Stimulated activated CD8-positive, alpha-beta memory T cell treated with anti-CD3 and anti-CD28 coated beads, Interleukin-12 subunit alpha, Interleukin-12 subunit beta, amount 100 ng/mL, for 24 hours (primary cell): Measurements from ENCODE around the gene ZBTB7A.

ENCODE experiments used
- DNase-seq: peaks from one replicate; pipeline ENCODE4 v3.0.0-alpha.2; 2020; ENCODE audit errors: extremely low read depth

ZBTB7A gene

DNA sequence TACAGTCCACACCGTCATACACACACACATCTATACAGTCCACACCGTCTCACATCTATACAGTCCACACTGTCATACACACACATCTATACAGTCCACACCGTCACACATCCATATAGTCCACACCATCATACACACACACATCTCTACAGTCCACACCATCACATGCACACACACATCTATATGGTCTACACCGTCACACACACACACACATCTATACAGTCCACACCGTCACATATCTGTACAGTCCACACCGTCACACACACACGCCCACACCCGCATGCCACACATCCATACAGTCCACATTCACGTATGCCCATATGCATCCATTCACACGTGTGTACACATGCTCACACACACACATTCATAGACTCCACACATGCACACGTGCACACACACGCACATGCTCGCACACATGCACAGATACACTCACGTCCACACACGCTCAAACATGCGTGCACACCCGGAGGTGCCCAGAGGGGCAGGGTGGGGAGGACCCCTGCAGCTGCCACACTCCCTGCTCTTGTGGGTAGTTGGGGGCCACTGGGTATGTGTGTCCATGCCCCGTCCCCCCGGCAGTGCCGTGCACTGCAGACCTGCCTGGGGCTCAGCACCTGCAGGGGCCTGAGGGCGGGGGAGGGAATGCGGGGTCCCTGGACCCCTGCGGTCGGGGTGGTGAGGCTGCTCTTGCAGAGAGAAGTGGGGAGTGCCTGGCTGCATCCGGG, 30.0 kb downstream of the ZBTB7A start:
- no peak for DNase-seq

DNA sequence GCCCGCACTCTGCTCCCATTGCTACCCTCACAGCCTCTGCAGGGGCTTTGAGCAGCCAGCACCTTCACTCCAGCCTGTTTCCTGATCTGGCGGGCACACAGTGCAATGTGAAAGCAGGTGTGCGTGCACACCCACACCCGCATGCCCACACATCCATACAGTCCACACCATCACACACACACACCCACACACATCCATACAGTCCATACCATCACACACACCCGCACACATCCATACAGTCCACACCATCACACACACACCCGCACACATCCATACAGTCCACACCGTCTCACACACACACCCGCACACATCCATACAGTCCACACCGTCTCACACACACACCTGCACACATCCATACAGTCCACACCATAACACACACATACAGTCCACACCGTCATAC, 31.1 kb downstream of the ZBTB7A start:
- DNase-seq, result no peak

DNA sequence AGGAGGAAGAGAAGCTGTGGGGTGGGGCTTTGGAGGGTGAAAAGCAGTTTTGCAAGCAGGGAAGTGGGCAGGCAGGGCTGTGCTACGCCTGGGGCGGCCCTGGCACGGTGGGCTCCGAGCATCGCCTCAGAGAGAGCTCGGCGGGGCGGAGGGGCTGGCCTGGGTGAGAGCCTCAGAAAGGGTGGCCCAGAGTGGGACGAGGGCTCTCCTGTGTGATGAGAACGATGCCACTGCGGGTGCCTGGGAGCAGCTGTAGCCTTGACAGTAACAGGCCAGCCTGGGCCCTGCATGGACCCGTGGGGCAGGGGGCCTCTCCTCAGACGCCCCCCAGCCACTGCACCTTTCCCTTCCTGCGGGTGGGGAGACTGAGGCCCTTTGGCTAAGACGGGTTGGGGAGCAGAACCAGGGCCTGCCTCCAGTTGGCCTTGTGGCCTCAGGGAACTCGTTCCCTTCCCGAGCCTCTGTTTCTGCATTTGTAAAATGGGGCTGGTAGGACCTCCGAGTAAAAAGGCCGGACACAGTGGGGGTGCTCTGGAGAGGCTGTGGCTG, 31.6 kb downstream of the ZBTB7A start:
- no peak for DNase-seq

- DNase-seq, result no peak
These were observed 32.4 kb downstream of the ZBTB7A start for GRCh38 chr19:4034048-4035017.

- DNase-seq, result no peak
These were observed 33.4 kb downstream of the ZBTB7A start for GRCh38 chr19:4033028-4033956.

GRCh38 chr19:4032436-4032835, 34.3 kb downstream of the ZBTB7A start:
- no peak for DNase-seq

DNA sequence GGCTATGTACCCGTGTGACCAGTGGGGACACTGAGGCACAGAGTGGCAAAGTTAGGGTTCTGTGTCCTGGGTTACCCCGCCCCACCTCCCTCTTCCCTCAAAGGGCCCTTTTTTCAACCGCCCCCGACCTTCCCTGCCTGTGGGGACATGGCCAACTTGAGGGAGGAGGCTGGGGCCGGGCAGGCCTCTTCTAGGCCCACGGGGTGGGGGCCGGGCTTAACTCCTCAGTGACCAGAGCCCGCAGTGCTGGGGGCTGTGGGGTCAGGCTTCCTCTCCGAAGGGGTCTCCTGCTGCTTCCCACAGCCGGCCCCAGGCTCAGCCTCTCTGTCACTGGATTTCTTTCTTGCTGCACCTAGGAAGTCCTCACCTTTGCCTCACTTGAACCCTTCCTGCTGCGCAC, 35.3 kb downstream of the ZBTB7A start:
- no peak for DNase-seq

- DNase-seq, result no peak
These were observed 35.7 kb downstream of the ZBTB7A start for GRCh38 chr19:4030981-4031380.

DNA sequence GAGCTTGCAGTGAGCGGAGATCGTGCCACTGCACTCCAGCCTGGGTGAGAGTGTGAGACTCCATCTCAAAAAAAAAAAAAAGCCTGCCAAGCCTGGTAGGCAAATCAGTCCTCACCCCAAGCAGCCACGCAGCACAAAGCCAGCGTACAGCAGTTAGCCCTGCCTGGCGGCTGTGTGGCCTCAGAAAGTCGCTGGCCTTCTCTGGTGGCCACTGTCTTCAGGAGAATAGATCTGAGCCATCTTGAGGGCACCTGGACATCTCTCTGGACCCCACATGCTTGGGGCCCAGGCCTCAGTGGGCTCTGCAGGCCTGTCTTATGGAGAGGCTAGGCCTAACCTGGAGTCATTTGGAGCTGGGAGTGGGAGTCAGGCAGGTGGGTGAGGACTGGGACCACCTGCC, 36.1 kb downstream of the ZBTB7A start:
- DNase-seq, result no peak

GRCh38 chr19:4029247-4029614, 37.5 kb downstream of the ZBTB7A start:
- DNase-seq, result no peak

GRCh38 chr19:4028334-4029246, 38.1 kb downstream of the ZBTB7A start:
- DNase-seq, result no peak

DNA sequence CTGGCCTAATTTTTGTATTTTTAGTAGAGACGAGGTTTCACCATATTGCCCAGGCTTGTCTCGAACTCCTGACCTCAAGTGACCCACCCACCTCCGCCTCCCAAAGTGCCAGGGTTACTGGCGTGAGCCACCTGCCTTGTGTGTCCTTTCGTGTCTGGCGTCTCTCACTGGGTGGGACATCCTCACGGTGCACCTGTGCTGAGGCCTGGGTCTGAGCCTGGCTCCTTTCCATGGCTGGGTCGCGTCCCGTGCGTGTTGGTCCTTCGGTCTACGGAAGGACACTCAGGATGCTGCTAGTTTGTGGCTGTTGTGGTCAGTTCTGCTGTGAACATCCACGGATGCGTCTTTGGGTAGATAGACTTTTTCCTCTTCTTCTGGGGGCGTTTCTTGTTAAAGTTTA, 39.6 kb downstream of the ZBTB7A start:
- DNase-seq, result no peak

- DNase-seq, result no peak
These were observed 41.4 kb downstream of the ZBTB7A start for GRCh38 chr19:4025317-4025716.

GRCh38 chr19:4023600-4024398, 42.9 kb downstream of the ZBTB7A start:
- DNase-seq, result no peak

DNA sequence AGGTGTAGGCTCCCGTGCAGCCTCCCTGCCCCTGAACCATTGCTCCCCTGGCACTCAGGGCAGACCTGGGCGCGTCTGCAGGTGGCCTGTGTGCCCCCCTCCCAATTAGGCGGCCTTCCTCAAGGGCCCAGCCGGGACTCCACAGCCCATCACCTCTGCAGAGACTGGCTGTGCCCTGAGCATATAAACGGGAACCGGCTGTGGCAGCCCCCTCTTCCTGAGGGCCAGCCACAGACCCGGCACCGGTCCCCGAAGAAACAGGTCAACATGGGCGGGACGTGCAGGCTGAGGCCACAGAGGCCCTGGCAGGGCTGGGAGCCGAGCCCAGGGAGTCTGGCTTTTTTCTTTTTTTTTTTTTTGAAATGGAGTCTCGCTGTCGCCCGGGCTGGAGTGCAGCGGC, 47.1 kb downstream of the ZBTB7A start:
- no peak for DNase-seq

GRCh38 chr19:4018775-4019504, 47.8 kb downstream of the ZBTB7A start:
- no peak for DNase-seq

- DNase-seq, result no peak
These were observed 48.5 kb downstream of the ZBTB7A start for GRCh38 chr19:4018140-4018613.

DNA sequence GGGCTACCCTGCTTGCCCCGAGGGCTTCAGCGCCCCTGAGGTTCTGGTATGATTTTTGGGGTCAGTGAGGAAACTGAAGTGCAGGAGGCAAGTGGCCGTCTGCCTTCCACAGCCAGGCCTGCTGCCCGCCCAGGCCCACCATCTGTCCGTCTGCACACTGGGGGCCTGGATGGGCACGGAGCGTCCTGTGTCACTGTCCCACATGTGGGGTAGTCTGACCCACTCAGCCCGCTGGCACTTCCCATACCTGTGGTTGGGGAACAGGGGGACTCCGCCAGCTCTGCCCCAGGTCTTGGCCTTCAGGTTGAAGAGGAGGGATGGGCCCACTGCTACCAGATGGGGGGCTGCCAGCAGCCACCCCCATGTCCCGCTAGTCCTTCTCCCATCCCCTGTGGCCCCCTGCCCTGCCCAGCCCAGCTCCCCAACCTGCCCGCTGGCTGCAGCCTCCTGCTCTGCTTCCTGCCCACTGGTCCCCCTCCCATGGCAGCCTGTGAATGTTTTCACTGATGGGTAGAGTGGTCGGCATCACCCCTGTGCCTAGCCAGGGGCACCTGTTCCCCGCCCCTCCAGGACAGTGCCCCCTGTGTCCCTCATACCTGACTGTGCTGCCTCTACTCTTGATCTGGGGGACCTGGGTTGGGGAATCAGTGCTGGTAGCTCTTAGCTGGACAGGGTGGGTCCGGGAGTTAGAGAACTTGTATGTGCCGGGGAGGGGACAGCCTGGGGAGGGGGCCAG, 49.6 kb downstream of the ZBTB7A start:
- no peak for DNase-seq
